HG02943 (cell line): Measurements from ENCODE around the gene RNF220.

Experiments used
- ATAC-seq: cut with Tn5 transposase; IDR thresholded peaks from one replicate; pipeline ENCODE4 v1.9.1; 2021; ENCODE audit warnings: mild to moderate bottlenecking, low read depth, moderate library complexity; ENCODE audit not compliant: unreplicated experiment

Gene RNF220

GRCh38 chr1:44644806-44645205 is 239.8 kb downstream of the RNF220 start:
- ATAC-seq = no peak

GRCh38 chr1:44645476-44646244 is 240.6 kb downstream of the RNF220 start:
- ATAC-seq = no peak

GRCh38 chr1:44646261-44647110 is 241.4 kb downstream of the RNF220 start:
- no peak for ATAC-seq

- no peak for ATAC-seq
Measured at GRCh38 chr1:44647896-44648295, 242.8 kb downstream of the RNF220 start.

- no peak for ATAC-seq
Measured at GRCh38 chr1:44648529-44649250, 243.6 kb downstream of the RNF220 start.

- no peak for ATAC-seq
Measured at GRCh38 chr1:44649788-44650158, 244.7 kb downstream of the RNF220 start.

GRCh38 chr1:44650159-44650831 is 245.2 kb downstream of the RNF220 start:
- no peak for ATAC-seq

- no peak for ATAC-seq
Measured at GRCh38 chr1:44651069-44651468, 246.0 kb downstream of the RNF220 start.

GRCh38 chr1:44652445-44653106 is 247.5 kb downstream of the RNF220 start:
- ATAC-seq = no peak

GRCh38 chr1:44653107-44653964 is 248.3 kb downstream of the RNF220 start:
- ATAC-seq = no peak

- no peak for ATAC-seq
Measured at GRCh38 chr1:44654621-44655187, 249.6 kb downstream of the RNF220 start.

- no peak for ATAC-seq
Measured at GRCh38 chr1:44655609-44656008, 250.6 kb downstream of the RNF220 start.

- ATAC-seq = no peak
Measured at GRCh38 chr1:44659566-44659965, 254.5 kb downstream of the RNF220 start.

GRCh38 chr1:44660176-44660575 is 255.1 kb downstream of the RNF220 start:
- no peak for ATAC-seq

GRCh38 chr1:44661781-44662682 is 257.0 kb downstream of the RNF220 start:
- ATAC-seq = no peak

- no peak for ATAC-seq
Measured at GRCh38 chr1:44662683-44663030, 257.6 kb downstream of the RNF220 start.

- no peak for ATAC-seq
Measured at GRCh38 chr1:44663417-44663816, 258.4 kb downstream of the RNF220 start.
